Upper lobe of right lung (tissue), 1 donor: ENCODE data around the gene NOL4. TPM values are rescaled to one million over a fixed set of nuclear protein-coding genes. Genes with fewer than 3 reads are reported as not detected.
"Not testable (repeated sequence)": the region's sequence is repeated elsewhere in the genome, so short reads cannot be mapped to it uniquely, and the experiment has no call there.

Experiments used
- ATAC-seq: fragments of 200-7000 bp; cut with Tn5 transposase; one replicate; pipeline ENCODE4 v1.9.1; 2020; ENCODE audit warnings: mild to moderate bottlenecking, moderate library complexity
- DNase-seq: peaks from one replicate; pipeline ENCODE4 v3.0.0-alpha.2; 2020
- H3K27ac ChIP-seq: fragments of 200-600 bp; one replicate; pipeline ENCODE4 v1.8.0; 2022
- H3K27me3 ChIP-seq: fragments of 200-600 bp; one replicate; pipeline ENCODE4 v1.8.0; 2022; ENCODE audit warnings: mild to moderate bottlenecking
- H3K36me3 ChIP-seq: fragments of 200-600 bp; one replicate; pipeline ENCODE4 v1.8.0; 2022
- H3K4me1 ChIP-seq: fragments of 200-600 bp; one replicate; pipeline ENCODE4 v1.8.0; 2022
- H3K4me3 ChIP-seq: fragments of 200-600 bp; one replicate; pipeline ENCODE4 v1.8.0; 2022; ENCODE audit warnings: mild to moderate bottlenecking
- H3K9me3 ChIP-seq: fragments of 200-600 bp; one replicate; pipeline ENCODE4 v1.8.0; 2022
- intact Hi-C: fragments of 100-400 bp; cut with DNase I; formaldehyde crosslinking; loops from one replicate; pipeline ENCODE4 v1.11.0; 2022
- total RNA-seq: library from RNA; stranded (reverse); fragmentation: NEBNext Ultra II Directional; extraction: Animal tissue kit (Norgen Biotek cat#: 25700); gene quantifications from one replicate; pipeline ENCODE4 v1.2.1, GENCODE V29; 2021
- TF ChIP-seq, protein P1 (sequence below): fragments of 200-600 bp; IDR thresholded peaks from one replicate; pipeline ENCODE4 v1.8.0; 2022; ENCODE audit warnings: antibody characterized with exemption
- donor health status: DM: no; HTN: yes; CAD: no; lungs with severe emphysema.

Gene NOL4
- total RNA-seq, 1 donor from 2014 or later = not detected

DNA sequence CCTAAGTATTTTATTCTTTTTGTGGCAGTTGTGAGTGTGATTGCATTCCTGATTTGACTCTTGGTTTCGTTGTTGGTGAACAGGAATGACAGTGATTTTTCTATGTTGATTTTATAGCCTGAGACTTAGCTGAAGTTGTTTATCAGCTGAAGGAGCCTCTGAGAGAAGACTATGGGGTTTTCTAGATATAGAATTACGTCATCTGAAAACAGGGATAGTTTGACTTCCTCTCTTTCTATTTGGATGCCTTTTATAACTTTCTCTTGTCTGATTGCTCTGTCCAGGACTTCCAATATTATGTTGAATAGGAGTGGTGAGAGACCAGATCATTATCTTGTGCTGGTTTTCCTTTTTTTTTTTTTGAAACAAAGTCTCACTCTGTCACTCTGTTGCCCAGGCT, 18.0 kb upstream of the NOL4 start:
- Histone ChIP-seq H3K4me3 (no peak overlapping the region), H3K27ac (no peak overlapping the region), H3K36me3 (no peaks in the 10 kb centered on the region), H3K9me3 (no peaks in the 10 kb centered on the region), H3K4me1 (no peaks in the 10 kb centered on the region), H3K27me3 (no peaks in the 10 kb centered on the region)
- intact Hi-C loops = no loop called here
- no peak for ATAC-seq
- TF ChIP-seq, protein P1, sequence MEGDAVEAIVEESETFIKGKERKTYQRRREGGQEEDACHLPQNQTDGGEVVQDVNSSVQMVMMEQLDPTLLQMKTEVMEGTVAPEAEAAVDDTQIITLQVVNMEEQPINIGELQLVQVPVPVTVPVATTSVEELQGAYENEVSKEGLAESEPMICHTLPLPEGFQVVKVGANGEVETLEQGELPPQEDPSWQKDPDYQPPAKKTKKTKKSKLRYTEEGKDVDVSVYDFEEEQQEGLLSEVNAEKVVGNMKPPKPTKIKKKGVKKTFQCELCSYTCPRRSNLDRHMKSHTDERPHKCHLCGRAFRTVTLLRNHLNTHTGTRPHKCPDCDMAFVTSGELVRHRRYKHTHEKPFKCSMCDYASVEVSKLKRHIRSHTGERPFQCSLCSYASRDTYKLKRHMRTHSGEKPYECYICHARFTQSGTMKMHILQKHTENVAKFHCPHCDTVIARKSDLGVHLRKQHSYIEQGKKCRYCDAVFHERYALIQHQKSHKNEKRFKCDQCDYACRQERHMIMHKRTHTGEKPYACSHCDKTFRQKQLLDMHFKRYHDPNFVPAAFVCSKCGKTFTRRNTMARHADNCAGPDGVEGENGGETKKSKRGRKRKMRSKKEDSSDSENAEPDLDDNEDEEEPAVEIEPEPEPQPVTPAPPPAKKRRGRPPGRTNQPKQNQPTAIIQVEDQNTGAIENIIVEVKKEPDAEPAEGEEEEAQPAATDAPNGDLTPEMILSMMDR = no peak
- no peak for DNase-seq

DNA sequence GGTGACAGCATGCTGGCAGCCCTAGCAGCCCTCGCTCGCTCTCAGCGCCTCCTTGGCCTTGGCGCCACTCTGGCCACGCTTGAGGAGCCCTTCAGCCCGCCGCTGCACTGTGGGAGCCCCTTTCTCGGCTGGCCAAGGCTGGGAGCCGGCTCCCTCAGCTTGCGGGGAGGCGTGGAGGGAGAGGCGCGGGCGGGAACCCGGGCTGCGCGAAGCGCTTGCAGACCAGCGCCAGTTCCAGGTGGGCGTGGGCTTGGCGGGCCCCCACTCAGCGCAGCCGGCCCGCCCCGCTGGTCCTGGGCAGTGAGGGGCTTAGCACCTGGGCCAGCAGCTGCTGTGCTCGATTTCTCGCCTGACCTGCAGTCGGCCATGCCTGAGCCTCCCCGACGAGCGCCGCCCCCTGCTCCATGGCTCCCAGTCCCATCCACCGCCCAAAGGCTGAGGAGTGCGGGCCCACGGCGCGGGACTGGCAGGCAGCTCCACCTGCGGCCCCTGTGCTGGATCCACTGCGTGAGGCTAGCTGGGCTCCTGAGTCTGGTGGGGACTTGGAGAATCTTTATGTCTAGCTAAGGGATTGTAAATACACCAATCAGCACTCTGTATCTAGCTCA, 9.2 kb upstream of the NOL4 start:
- H3K36me3 ChIP-seq, ATAC-seq, DNase-seq, intact Hi-C loops, H3K27me3 ChIP-seq, H3K4me3 ChIP-seq, H3K9me3 ChIP-seq, H3K4me1 ChIP-seq, H3K27ac ChIP-seq: not testable (repeated sequence)

DNA sequence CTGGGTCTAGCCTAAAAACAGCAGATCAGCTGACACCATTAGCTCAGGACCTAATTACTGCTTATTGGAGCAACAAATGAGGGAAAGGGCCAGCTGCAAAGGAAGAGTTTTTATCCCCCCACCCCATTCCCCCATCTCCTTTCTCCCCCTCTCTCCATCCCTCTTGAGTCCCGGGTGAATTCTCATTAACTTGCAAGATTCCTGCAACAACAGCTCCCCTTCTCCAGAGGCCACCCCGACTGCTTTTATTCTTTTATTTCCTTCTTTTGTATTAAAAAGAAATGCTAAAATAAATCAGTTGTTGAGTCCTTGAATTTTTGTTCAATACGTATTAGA, 473 bp upstream of the NOL4 start:
- no peaks in the 10 kb centered on the region for H3K36me3 ChIP-seq
- H3K9me3 ChIP-seq = no peaks in the 10 kb centered on the region
- ATAC-seq (no peak), DNase-seq (no peak)
- TF ChIP-seq, protein P1 = no peak
- no peak overlapping the region for H3K27ac ChIP-seq
- H3K4me1 ChIP-seq = peaks cover 18% of the 10 kb centered on the region
- H3K4me3 ChIP-seq = no peak overlapping the region
- intact Hi-C loops = no loop called here
- H3K27me3 ChIP-seq = peaks cover 66% of the 10 kb centered on the region

DNA sequence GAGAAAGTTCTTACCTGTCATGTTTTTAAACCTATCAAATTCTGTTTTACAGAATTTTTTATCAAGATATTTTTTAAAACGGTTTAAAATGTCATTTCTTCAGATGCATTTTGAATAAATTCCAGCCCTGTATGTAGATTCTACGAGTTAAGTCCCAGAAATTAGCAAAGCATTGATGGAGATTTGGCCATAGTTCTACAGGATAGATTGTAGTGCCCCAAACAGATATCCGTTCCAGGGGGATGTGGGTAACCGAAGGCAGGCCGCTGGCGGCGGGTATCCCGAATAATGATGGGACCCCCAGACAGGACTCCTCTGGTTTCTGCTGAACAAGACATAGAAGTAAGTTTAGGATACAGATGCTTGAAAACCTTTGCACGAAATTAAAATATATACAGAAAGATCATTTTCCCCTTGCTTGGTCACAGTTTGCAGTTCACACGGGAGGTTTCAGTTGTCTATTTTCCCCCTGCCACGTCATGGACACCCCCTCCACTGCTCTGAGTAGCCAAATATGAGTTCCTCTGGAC, 755 bp downstream of the NOL4 start:
- peaks cover 75% of the 10 kb centered on the region for H3K27me3 ChIP-seq

DNA sequence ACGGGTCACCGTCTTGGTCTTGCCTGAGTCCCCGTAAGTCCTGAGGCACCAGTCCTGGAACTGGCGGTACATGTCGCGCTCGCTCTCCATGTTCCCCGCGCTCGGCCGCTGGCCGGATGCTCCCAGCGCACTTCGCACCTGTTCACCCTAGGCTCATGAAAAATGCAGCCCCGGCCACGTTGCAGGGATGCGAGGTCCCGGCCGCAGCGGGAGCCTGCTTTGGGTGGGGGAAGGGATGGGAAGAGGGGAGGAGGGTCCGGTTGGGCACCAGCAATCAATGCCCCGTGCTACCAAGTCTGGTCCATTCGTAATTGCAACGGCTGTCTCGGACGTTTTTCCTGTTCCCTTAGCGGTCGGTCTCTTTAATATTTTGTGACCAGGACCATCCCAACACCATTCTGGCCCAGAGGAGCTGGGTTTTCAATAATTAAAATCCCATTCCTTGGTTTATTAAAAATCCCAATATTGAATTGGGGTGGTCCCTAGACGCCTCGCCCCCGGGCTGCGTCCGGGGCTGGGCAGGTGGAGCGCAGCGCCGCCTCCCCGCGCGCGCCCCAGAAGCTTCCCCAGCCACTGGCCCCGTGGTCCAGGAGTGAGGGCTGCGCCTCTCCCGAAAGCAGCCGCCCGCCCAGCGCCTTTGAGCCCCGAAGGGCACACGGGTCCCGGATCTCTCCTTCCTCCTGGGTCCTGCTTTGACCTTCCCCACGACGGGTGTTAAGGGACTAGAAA, 1.4 kb downstream of the NOL4 start:
- peaks cover 75% of the 10 kb centered on the region for H3K27me3 ChIP-seq
- ATAC-seq (peak; percentile 42), DNase-seq (no peak)
- peak overlapping the region; percentile 39 for H3K4me3 ChIP-seq
- H3K36me3 ChIP-seq = no peaks in the 10 kb centered on the region
- H3K4me1 ChIP-seq = peaks cover 18% of the 10 kb centered on the region
- intact Hi-C loops = no loop called here
- H3K9me3 ChIP-seq = no peaks in the 10 kb centered on the region
- TF ChIP-seq, protein P1 = no peak
- H3K27ac ChIP-seq = no peak overlapping the region

More for the DNA sequence above, 755 bp downstream of the NOL4 start:
- Histone ChIP-seq H3K27ac (no peak overlapping the region), H3K4me3 (peak overlapping the region; percentile 33), H3K4me1 (peaks cover 18% of the 10 kb centered on the region), H3K9me3 (no peaks in the 10 kb centered on the region), H3K36me3 (no peaks in the 10 kb centered on the region)
- DNase-seq (no peak), ATAC-seq (no peak)
- intact Hi-C loops = no loop called here
- TF ChIP-seq, protein P1 = no peak
